IMR-90 (cell line): ENCODE data around the gene RC3H2. TPM values are rescaled to one million over a fixed set of nuclear protein-coding genes. Genes with fewer than 3 reads are reported as not detected.
"Not testable (repeated sequence)": the region's sequence is repeated elsewhere in the genome, so short reads cannot be mapped to it uniquely, and the experiment has no call there.

ENCODE experiments used
- ATAC-seq: fragments of 200-7000 bp; cut with Tn5 transposase; 2 replicates; pipeline ENCODE4 v1.9.1; 2020; ENCODE audit warnings: low read depth, mild to moderate bottlenecking, moderate library complexity
- BruUV-seq: library from RNA; stranded (reverse); fragments of 400-500 nt; replicated peaks from 2 replicates; lab custom pipeline; 2021; lab: Mats Ljungman, UMichigan
- CTCF ChIA-PET: fragments of 300-600 bp; formaldehyde crosslinking; extraction: SDS; loops from one replicate; lab custom pipeline; 2021; ENCODE audit warnings: antibody characterized with exemption; lab: Yijun Ruan, JAX
- POLR2A ChIA-PET: fragments of 300-600 bp; sonication (Branson Sonifier 250); formaldehyde crosslinking; loops from one replicate; lab custom pipeline; 2022; ENCODE audit warnings: antibody characterized with exemption; ENCODE audit not compliant: unreplicated experiment; lab: Charles Lee
- DNase-seq: peaks from one replicate; pipeline ENCODE4 v3.0.0; 2013
- H2AFZ ChIP-seq: replicated peaks from 2 replicates; pipeline ENCODE3; 2013; ENCODE audit warnings: low read length, mild to moderate bottlenecking; ENCODE audit not compliant: poor library complexity
- H2AK5ac ChIP-seq: 2 replicates; pipeline ENCODE4 v1.6.1; 2013; ENCODE audit warnings: low read depth, low read length, inconsistent platforms
- H2AK9ac ChIP-seq: replicated peaks from 2 replicates; pipeline ENCODE3; 2013; ENCODE audit warnings: mild to moderate bottlenecking, low read depth, low read length, moderate library complexity; ENCODE audit not compliant: poor library complexity
- H2BK120ac ChIP-seq: 2 replicates; pipeline ENCODE4 v1.6.1; 2013; ENCODE audit warnings: low read depth, low read length, inconsistent platforms
- H2BK15ac ChIP-seq: 3 replicates; pipeline ENCODE4 v1.6.1; 2013; ENCODE audit warnings: low read depth, low read length, inconsistent platforms
- H2BK20ac ChIP-seq: 2 replicates; pipeline ENCODE4 v1.6.1; 2013; ENCODE audit warnings: low read depth, mild to moderate bottlenecking, inconsistent platforms, low read length, moderate library complexity
- H2BK5ac ChIP-seq: 2 replicates; pipeline ENCODE4 v1.6.1; 2013; ENCODE audit warnings: mild to moderate bottlenecking, low read depth, low read length, inconsistent platforms; ENCODE audit not compliant: poor library complexity, severe bottlenecking
- H3K14ac ChIP-seq: replicated peaks from 2 replicates; pipeline ENCODE4 v1.6.1; 2013; ENCODE audit warnings: low read depth, low read length, inconsistent platforms
- H3K18ac ChIP-seq: 2 replicates; pipeline ENCODE4 v1.6.1; 2013; ENCODE audit warnings: low read depth, low read length, control low read depth
- H3K23ac ChIP-seq: 2 replicates; pipeline ENCODE4 v1.6.1; 2013; ENCODE audit warnings: low read depth, low read length, inconsistent platforms
- H3K27ac ChIP-seq: 2 replicates; pipeline ENCODE4 v1.5.1; 2013; ENCODE audit warnings: mild to moderate bottlenecking, control low read depth, low read length; ENCODE audit not compliant: insufficient read depth
- H3K27me3 ChIP-seq: 2 replicates; pipeline ENCODE4 v1.6.1; 2013; ENCODE audit warnings: low read length; ENCODE audit not compliant: control insufficient read depth, insufficient read depth
- H3K36me3 ChIP-seq: 2 replicates; pipeline ENCODE4 v1.6.1; 2013; ENCODE audit warnings: low read length, mixed read lengths; ENCODE audit not compliant: control insufficient read depth, insufficient read depth
- H3K4ac ChIP-seq: 2 replicates; pipeline ENCODE4 v1.6.1; 2013; ENCODE audit warnings: low read depth, low read length, inconsistent platforms
- H3K4me1 ChIP-seq: 2 replicates; pipeline ENCODE4 v1.6.1; 2013; ENCODE audit warnings: low read length, mixed read lengths; ENCODE audit not compliant: control insufficient read depth, insufficient read depth
- H3K4me2 ChIP-seq: 2 replicates; pipeline ENCODE4 v1.6.1; 2013; ENCODE audit warnings: low read depth, mild to moderate bottlenecking, control low read depth, low read length, moderate library complexity
- H3K4me3 ChIP-seq: 2 replicates; pipeline ENCODE4 v1.5.1; 2013; ENCODE audit warnings: low read depth, mild to moderate bottlenecking, control low read depth, low read length, moderate library complexity; ENCODE audit not compliant: insufficient read depth
- H3K56ac ChIP-seq: 2 replicates; pipeline ENCODE4 v1.6.1; 2013; ENCODE audit warnings: low read length, inconsistent platforms; ENCODE audit not compliant: insufficient read depth; ENCODE audit errors: extremely low read depth
- H3K79me1 ChIP-seq, 2 experiments: 2 replicates each; pipeline ENCODE4 v1.6.1; 2013; ENCODE audit warnings: low read length in 2 of 2, inconsistent platforms in 1 of 2, low read depth in 1 of 2
- H3K9ac ChIP-seq: 2 replicates; pipeline ENCODE4 v1.6.1; 2013; ENCODE audit warnings: low read depth, low read length, control low read depth
- H3K9me1 ChIP-seq: 2 replicates; pipeline ENCODE4 v1.6.1; 2013; ENCODE audit warnings: low read length, inconsistent platforms; ENCODE audit not compliant: insufficient read depth
- H3K9me3 ChIP-seq: 2 replicates; pipeline ENCODE4 v1.6.1; 2013; ENCODE audit warnings: low read length; ENCODE audit not compliant: control insufficient read depth, insufficient read depth
- H4K20me1 ChIP-seq: 2 replicates; pipeline ENCODE4 v1.6.1; 2013; ENCODE audit warnings: low read length, inconsistent platforms; ENCODE audit not compliant: insufficient read depth
- H4K5ac ChIP-seq: 2 replicates; pipeline ENCODE4 v1.6.1; 2013; ENCODE audit warnings: mild to moderate bottlenecking, low read depth, low read length, control low read depth
- H4K8ac ChIP-seq, 2 experiments: 2 replicates each; pipeline ENCODE4 v1.6.1; 2013; ENCODE audit warnings: low read depth in 2 of 2, low read length in 2 of 2, control low read depth in 1 of 2, inconsistent platforms in 1 of 2
- H4K91ac ChIP-seq: 2 replicates; pipeline ENCODE4 v1.6.1; 2013; ENCODE audit warnings: low read depth, low read length, inconsistent platforms; ENCODE audit not compliant: insufficient read depth
- CHD1 ChIP-seq: IDR thresholded peaks from 2 replicates; pipeline ENCODE4 v1.6.1; 2012; ENCODE audit warnings: low read depth, low read length, improper control_type of control experiment
- NFE2L2 ChIP-seq: fragments of 150-350 bp; IDR thresholded peaks from 2 replicates; pipeline ENCODE4 v1.6.1; 2016; ENCODE audit warnings: low read depth, mild to moderate bottlenecking, low read length
- POLR2A ChIP-seq: IDR thresholded peaks from 2 replicates; pipeline ENCODE4 v1.6.1; 2012; ENCODE audit warnings: mild to moderate bottlenecking, low read depth, low read length
- WGBS, 2 experiments: methylation state at CpG; one replicate each; pipeline versions ENCODE4 v1.1.5 to v1.1.7; 2013; ENCODE audit warnings: missing lambda C conversion rate in 2 of 2; ENCODE audit not compliant: insufficient read length in 1 of 2; ENCODE audit errors: extremely low coverage in 2 of 2; 5-methylcytosine and 5-hydroxymethylcytosine counted together
- dilution Hi-C: fragments of 300-500 bp; cut with HindIII; formaldehyde crosslinking; loops from one replicate; pipeline ENCODE4 v1.14.3; 2018; ENCODE audit warnings: low sequenced_read_pairs; ENCODE audit not compliant: unreplicated experiment
- in situ Hi-C: fragments of 300-500 bp; cut with MboI; formaldehyde crosslinking; loops from 3 replicates; pipeline ENCODE4 v1.14.3; 2019; ENCODE audit warnings: low sequenced_read_pairs, inconsistent platforms, mixed read lengths
- intact Hi-C: fragments of 100-400 bp; cut with micrococcal nuclease; formaldehyde crosslinking; loops from 2 replicates; pipeline ENCODE4 v1.10.0; 2022
- polyA plus RNA-seq, 3 experiments: library from polyadenylated mRNA; depleted of rRNA; stranded (reverse); fragments of >200 nt; gene quantifications; 2 replicates each; pipeline ENCODE4 v1.2.3, GENCODE V29; 2012; ENCODE audit warnings: low replicate concordance in 1 of 3
- total RNA-seq: library from RNA; depleted of rRNA; stranded (reverse); fragments of >200 nt; gene quantifications from 2 replicates; pipeline ENCODE4 v1.2.3, GENCODE V29; 2012

Gene RC3H2
- total and polyA plus RNA-seq, 2 of the 4 experiments (the other 2 are of a cell fraction): 14.7 to 58.4 TPM

DNA sequence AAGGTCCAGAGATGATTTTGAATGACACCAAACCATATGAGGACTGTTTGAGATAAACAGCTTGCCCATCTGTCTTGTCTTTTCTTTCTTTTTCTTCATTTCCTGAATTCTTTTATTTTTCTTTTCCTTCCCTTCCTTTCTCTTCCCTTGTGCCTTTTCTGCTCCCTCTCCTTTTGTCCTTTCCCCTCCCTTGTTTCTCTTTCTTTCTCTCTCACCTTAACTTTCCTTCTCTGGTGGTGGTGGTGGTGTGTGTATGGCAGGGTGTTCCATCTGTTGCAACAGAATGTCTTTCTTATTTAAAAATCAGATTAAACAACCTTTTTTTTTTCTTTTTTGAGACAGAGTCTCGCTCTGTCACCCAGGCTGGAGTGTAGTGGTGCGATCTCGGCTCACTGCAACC, 73.0 kb downstream of the RC3H2 start:
- Histone ChIP-seq H2BK15ac (no peak overlapping the region), H2AK5ac (no peak overlapping the region), H2BK5ac (no peak overlapping the region), H3K4me3 (no peak overlapping the region), H3K27me3 (no peaks in the 10 kb centered on the region), H3K9me1 (no peaks in the 10 kb centered on the region), H3K27ac (no peak overlapping the region), H3K36me3 (no peaks in the 10 kb centered on the region), H3K9ac (no peak overlapping the region), H3K18ac (no peak overlapping the region), H4K5ac (no peak overlapping the region), H4K20me1 (0 out of 2 replicates have a peak, but pooled peaks cover 2% of the 10 kb centered on the region), H3K14ac (no peak overlapping the region), H2BK20ac (no peak overlapping the region), H2AK9ac (no peak overlapping the region), H3K79me1 (peaks cover 8% of the 10 kb centered on the region in 2 experiments; a peak in 3 of 4 replicates), H3K23ac (no peak overlapping the region), H4K91ac (no peak overlapping the region), H3K56ac (no peak overlapping the region), H4K8ac (no peak overlapping the region), H3K9me3 (no peaks in the 10 kb centered on the region), H2AFZ (no peak overlapping the region), H3K4me2 (no peak overlapping the region), H3K4ac (no peak overlapping the region), H3K4me1 (no peaks in the 10 kb centered on the region; the same call in 1 of the 2 replicates), H2BK120ac (no peak overlapping the region)
- in situ Hi-C loops (loop anchor here (25.0 kb wide), 1 partner anchor 505 kb away; no protein-coding TSS in a partner anchor), dilution Hi-C loops (no loop called here), intact Hi-C loops (no loop called here)
- DNase-seq (no peak), ATAC-seq (no peak)
- no TSS peak for BruUV-seq
- no CpG with 5 or more reads among the region's 3 CpGs for WGBS, 2 experiments
- ChIA-PET POLR2A (no interaction called here), CTCF (no interaction called here)
- no peak for TF ChIP-seq POLR2A
- TF ChIP-seq NFE2L2: no peak
- TF ChIP-seq CHD1: no peak

GRCh38 chr9:122828965-122829284, 76.2 kb downstream of the RC3H2 start:
- BruUV-seq, DNase-seq, dilution Hi-C loops, H4K20me1 ChIP-seq, H2BK15ac ChIP-seq, H3K36me3 ChIP-seq, H2BK20ac ChIP-seq, H3K27me3 ChIP-seq, H3K9me3 ChIP-seq, H3K56ac ChIP-seq, POLR2A ChIA-PET, H2AK5ac ChIP-seq, ATAC-seq, H2AK9ac ChIP-seq, H2BK120ac ChIP-seq, H3K23ac ChIP-seq, H3K9me1 ChIP-seq, intact Hi-C loops, H3K4me1 ChIP-seq: not testable (repeated sequence)
- Histone ChIP-seq H2BK5ac (peak overlapping the region; percentile 80), H3K4me3 (peak overlapping the region; percentile 69), H4K91ac (peak overlapping the region; percentile 46; the same call in 1 of the 2 replicates), H3K18ac (peak overlapping the region; percentile 55; the same call in 1 of the 2 replicates), H3K14ac (peak overlapping the region; percentile 79; the same call in 1 of the 2 replicates), H4K5ac (peak overlapping the region; percentile 79), H3K4ac (peak overlapping the region; percentile 82), H2AFZ (peak overlapping the region; percentile 96), H3K9ac (peak overlapping the region; percentile 88; the same call in 1 of the 2 replicates), H3K27ac (peak overlapping the region; percentile 90), H3K4me2 (peak overlapping the region; percentile 36), H4K8ac (peak overlapping the region; percentile 76 to 96; a peak in 3 of 4 replicates), H3K79me1 (peaks cover 27 to 29% of the 10 kb centered on the region in 2 experiments)
- CTCF ChIA-PET: interaction anchor here (1.0 kb wide), 1 partner anchor 9 kb away, joined by 3 read pairs; no protein-coding TSS in a partner anchor
- in situ Hi-C loops: loop anchor here (25.0 kb wide), 1 partner anchor 508 kb away; no protein-coding TSS in a partner anchor
- whole genome bisulfite sequencing, 2 experiments: 61% methylated on average over 10 of the region's 18 CpGs; no CpG with 5 or more reads in 1 of the 2 experiments
